ENCODE measurements around the gene NSMF.

DNA sequence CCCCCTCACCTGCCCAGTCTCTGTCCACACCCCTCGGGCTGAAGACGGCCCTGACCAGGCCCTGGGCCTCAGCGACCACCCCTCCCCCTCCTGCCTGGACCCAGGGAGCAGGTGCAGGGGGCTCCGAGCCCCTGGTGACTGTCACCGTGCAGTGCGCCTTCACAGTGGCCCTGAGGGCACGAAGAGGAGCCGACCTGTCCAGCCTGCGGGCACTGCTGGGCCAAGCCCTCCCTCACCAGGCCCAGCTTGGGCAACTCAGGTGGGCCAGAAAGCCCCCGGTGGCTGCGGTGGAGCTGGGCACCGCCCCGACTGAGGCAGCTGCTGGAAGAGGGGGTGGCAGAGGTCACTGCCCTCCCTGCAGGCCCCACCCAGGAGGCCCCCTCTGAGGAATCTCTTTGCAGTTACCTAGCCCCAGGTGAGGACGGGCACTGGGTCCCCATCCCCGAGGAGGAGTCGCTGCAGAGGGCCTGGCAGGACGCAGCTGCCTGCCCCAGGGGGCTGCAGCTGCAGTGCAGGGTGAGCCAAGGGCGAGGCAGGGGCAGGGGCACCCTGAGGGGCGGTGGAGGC, 25.7 kb downstream of the NSMF start:
- TF ChIP-seq ZNF24 (tag by site-specific recombination; IDR thresholded peaks at IDR 0.05), result no peak
- no peak for TF ChIP-seq ZNF830 (tag by site-specific recombination; IDR thresholded peaks at IDR 0.05; ENCODE audit: low read depth)
- TF ChIP-seq ZNF132 (tag by site-specific recombination; IDR thresholded peaks at IDR 0.05; ENCODE audit: borderline replicate concordance), result no peak
- TF ChIP-seq, protein P1, sequence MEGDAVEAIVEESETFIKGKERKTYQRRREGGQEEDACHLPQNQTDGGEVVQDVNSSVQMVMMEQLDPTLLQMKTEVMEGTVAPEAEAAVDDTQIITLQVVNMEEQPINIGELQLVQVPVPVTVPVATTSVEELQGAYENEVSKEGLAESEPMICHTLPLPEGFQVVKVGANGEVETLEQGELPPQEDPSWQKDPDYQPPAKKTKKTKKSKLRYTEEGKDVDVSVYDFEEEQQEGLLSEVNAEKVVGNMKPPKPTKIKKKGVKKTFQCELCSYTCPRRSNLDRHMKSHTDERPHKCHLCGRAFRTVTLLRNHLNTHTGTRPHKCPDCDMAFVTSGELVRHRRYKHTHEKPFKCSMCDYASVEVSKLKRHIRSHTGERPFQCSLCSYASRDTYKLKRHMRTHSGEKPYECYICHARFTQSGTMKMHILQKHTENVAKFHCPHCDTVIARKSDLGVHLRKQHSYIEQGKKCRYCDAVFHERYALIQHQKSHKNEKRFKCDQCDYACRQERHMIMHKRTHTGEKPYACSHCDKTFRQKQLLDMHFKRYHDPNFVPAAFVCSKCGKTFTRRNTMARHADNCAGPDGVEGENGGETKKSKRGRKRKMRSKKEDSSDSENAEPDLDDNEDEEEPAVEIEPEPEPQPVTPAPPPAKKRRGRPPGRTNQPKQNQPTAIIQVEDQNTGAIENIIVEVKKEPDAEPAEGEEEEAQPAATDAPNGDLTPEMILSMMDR (tag by site-specific recombination; IDR thresholded peaks at IDR 0.05), result no peak
- no peak for TF ChIP-seq KLF16 (tag by site-specific recombination; IDR thresholded peaks at IDR 0.05)
- TF ChIP-seq, protein P2, sequence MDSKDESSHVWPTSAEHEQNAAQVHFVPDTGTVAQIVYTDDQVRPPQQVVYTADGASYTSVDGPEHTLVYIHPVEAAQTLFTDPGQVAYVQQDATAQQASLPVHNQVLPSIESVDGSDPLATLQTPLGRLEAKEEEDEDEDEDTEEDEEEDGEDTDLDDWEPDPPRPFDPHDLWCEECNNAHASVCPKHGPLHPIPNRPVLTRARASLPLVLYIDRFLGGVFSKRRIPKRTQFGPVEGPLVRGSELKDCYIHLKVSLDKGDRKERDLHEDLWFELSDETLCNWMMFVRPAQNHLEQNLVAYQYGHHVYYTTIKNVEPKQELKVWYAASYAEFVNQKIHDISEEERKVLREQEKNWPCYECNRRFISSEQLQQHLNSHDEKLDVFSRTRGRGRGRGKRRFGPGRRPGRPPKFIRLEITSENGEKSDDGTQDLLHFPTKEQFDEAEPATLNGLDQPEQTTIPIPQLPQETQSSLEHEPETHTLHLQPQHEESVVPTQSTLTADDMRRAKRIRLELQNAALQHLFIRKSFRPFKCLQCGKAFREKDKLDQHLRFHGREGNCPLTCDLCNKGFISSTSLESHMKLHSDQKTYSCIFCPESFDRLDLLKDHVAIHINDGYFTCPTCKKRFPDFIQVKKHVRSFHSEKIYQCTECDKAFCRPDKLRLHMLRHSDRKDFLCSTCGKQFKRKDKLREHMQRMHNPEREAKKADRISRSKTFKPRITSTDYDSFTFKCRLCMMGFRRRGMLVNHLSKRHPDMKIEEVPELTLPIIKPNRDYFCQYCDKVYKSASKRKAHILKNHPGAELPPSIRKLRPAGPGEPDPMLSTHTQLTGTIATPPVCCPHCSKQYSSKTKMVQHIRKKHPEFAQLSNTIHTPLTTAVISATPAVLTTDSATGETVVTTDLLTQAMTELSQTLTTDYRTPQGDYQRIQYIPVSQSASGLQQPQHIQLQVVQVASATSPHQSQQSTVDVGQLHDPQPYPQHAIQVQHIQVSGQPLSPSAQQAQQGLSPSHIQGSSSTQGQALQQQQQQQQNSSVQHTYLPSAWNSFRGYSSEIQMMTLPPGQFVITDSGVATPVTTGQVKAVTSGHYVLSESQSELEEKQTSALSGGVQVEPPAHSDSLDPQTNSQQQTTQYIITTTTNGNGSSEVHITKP (tag by site-specific recombination; IDR thresholded peaks at IDR 0.05), result no peak
- TF ChIP-seq, protein P3, sequence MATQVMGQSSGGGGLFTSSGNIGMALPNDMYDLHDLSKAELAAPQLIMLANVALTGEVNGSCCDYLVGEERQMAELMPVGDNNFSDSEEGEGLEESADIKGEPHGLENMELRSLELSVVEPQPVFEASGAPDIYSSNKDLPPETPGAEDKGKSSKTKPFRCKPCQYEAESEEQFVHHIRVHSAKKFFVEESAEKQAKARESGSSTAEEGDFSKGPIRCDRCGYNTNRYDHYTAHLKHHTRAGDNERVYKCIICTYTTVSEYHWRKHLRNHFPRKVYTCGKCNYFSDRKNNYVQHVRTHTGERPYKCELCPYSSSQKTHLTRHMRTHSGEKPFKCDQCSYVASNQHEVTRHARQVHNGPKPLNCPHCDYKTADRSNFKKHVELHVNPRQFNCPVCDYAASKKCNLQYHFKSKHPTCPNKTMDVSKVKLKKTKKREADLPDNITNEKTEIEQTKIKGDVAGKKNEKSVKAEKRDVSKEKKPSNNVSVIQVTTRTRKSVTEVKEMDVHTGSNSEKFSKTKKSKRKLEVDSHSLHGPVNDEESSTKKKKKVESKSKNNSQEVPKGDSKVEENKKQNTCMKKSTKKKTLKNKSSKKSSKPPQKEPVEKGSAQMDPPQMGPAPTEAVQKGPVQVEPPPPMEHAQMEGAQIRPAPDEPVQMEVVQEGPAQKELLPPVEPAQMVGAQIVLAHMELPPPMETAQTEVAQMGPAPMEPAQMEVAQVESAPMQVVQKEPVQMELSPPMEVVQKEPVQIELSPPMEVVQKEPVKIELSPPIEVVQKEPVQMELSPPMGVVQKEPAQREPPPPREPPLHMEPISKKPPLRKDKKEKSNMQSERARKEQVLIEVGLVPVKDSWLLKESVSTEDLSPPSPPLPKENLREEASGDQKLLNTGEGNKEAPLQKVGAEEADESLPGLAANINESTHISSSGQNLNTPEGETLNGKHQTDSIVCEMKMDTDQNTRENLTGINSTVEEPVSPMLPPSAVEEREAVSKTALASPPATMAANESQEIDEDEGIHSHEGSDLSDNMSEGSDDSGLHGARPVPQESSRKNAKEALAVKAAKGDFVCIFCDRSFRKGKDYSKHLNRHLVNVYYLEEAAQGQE (tag by site-specific recombination; IDR thresholded peaks at IDR 0.05), result no peak
- TF ChIP-seq ZNF274 (IDR thresholded peaks at IDR 0.05; ENCODE audit: low read length), result no peak
- no peak for TF ChIP-seq ZNF274 (tag by site-specific recombination; IDR thresholded peaks at IDR 0.05; ENCODE audit: borderline replicate concordance)
- no peak for TF ChIP-seq ZNF169 (tag by site-specific recombination; IDR thresholded peaks at IDR 0.05)
- TF ChIP-seq ZNF239 (tag by site-specific recombination; IDR thresholded peaks at IDR 0.05), result no peak
- TF ChIP-seq KLF10 (tag by site-specific recombination; IDR thresholded peaks at IDR 0.05), result no peak
- no peak for TF ChIP-seq ZNF138 (tag by site-specific recombination; IDR thresholded peaks at IDR 0.05; ENCODE audit: borderline replicate concordance)
- TF ChIP-seq, protein P4, sequence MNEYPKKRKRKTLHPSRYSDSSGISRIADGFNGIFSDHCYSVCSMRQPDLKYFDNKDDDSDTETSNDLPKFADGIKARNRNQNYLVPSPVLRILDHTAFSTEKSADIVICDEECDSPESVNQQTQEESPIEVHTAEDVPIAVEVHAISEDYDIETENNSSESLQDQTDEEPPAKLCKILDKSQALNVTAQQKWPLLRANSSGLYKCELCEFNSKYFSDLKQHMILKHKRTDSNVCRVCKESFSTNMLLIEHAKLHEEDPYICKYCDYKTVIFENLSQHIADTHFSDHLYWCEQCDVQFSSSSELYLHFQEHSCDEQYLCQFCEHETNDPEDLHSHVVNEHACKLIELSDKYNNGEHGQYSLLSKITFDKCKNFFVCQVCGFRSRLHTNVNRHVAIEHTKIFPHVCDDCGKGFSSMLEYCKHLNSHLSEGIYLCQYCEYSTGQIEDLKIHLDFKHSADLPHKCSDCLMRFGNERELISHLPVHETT (tag by site-specific recombination; IDR thresholded peaks at IDR 0.05), result no peak

Data from HEK293 (cell line).